ENCODE measurements around the gene S100A16.
A peak's percentile ranks its signal among the peaks of the same experiment; 100 is the strongest.

The S100A16 gene

GRCh38 chr1:153635872-153636271 is 22.9 kb upstream of the S100A16 start:
- no peak for FAIRE-seq

- peak; percentile 94 for FAIRE-seq
Observed at GRCh38 chr1:153633754-153634665, 21.1 kb upstream of the S100A16 start, which contains the start of gene CHTOP. Gene CHTOP, plus strand, starts transcription at chr1:153634066. Its CDS starts 2,523 bp downstream, at chr1:153636589.

- no peak for FAIRE-seq
Observed at GRCh38 chr1:153633161-153633753, 20.3 kb upstream of the S100A16 start.

- FAIRE-seq: no peak
Observed at GRCh38 chr1:153631047-153632022, 18.4 kb upstream of the S100A16 start.

- FAIRE-seq: no peak
Observed at GRCh38 chr1:153630384-153630783, 17.4 kb upstream of the S100A16 start.

GRCh38 chr1:153629971-153630370 is 17.0 kb upstream of the S100A16 start:
- FAIRE-seq: no peak

- FAIRE-seq: no peak
Observed at GRCh38 chr1:153629343-153629665, 16.4 kb upstream of the S100A16 start.

- FAIRE-seq: no peak
Observed at GRCh38 chr1:153628638-153629342, 15.9 kb upstream of the S100A16 start.

GRCh38 chr1:153627715-153628626 is 15.0 kb upstream of the S100A16 start, which contains the start of gene S100A1:
Gene S100A1, plus strand, starts transcription at chr1:153628434. Its CDS starts 2,088 bp downstream, at chr1:153630522.
- FAIRE-seq: no peak

GRCh38 chr1:153626904-153627714 is 14.2 kb upstream of the S100A16 start, which contains the start of gene S100A13:
Gene S100A13, minus strand, starts transcription at chr1:153627505. Its CDS starts 1,033 bp downstream, at chr1:153626472.
- FAIRE-seq: peak; percentile 95

GRCh38 chr1:153626477-153626903 is 13.6 kb upstream of the S100A16 start:
- FAIRE-seq: no peak

- no peak for FAIRE-seq
Observed at GRCh38 chr1:153624965-153625611, 12.2 kb upstream of the S100A16 start.

GRCh38 chr1:153623101-153623500 is 10.2 kb upstream of the S100A16 start:
- FAIRE-seq: no peak

- FAIRE-seq: no peak
Observed at GRCh38 chr1:153619171-153619570, 6.2 kb upstream of the S100A16 start.

GRCh38 chr1:153617663-153618062 is 4.7 kb upstream of the S100A16 start:
- FAIRE-seq: no peak

- no peak for FAIRE-seq
Observed at GRCh38 chr1:153616917-153617311, 4.0 kb upstream of the S100A16 start.

GRCh38 chr1:153616144-153616916 is 3.4 kb upstream of the S100A16 start, which contains the start of gene S100A14:
Gene S100A14, minus strand, starts transcription at chr1:153616325. Its CDS starts 467 bp downstream, at chr1:153615858.
- no peak for FAIRE-seq

- FAIRE-seq: no peak
Observed at GRCh38 chr1:153615406-153615805, 2.5 kb upstream of the S100A16 start.

GRCh38 chr1:153614906-153615305 is 2.0 kb upstream of the S100A16 start:
- no peak for FAIRE-seq
